D721Med (cell line): ENCODE data around the gene CSTPP1.
"Not testable (repeated sequence)": the region's sequence is repeated elsewhere in the genome, so short reads cannot be mapped to it uniquely, and the experiment has no call there.

ENCODE experiments used
- DNase-seq: peaks from one replicate; pipeline ENCODE4 v3.0.0; 2011; ENCODE audit warnings: low spot score; ENCODE audit not compliant: insufficient read length
- FAIRE-seq: peaks from 2 replicates; lab custom pipeline; 2011; peaks lifted over from hg19 to GRCh38; lab: Jason Lieb, UNC
- CTCF ChIP-seq: IDR thresholded peaks from 2 replicates; pipeline ENCODE4 v1.5.1; 2012; ENCODE audit warnings: mild to moderate bottlenecking, control low read depth; ENCODE audit not compliant: insufficient read depth; ENCODE audit errors: missing control alignments

Gene CSTPP1

GRCh38 chr11:47188259-47188658 is 251.7 kb downstream of the CSTPP1 start:
- TF ChIP-seq CTCF: no peak
- DNase-seq (no peak), FAIRE-seq (no peak)

- no peak for TF ChIP-seq CTCF
- FAIRE-seq (no peak), DNase-seq (no peak)
Observed at GRCh38 chr11:47189100-47189834, 252.7 kb downstream of the CSTPP1 start.

GRCh38 chr11:47191137-47191536 is 254.6 kb downstream of the CSTPP1 start:
- not testable (repeated sequence) for DNase-seq, FAIRE-seq

GRCh38 chr11:47192111-47192510 is 255.6 kb downstream of the CSTPP1 start:
- TF ChIP-seq CTCF: no peak
- FAIRE-seq: no peak
- no peak for DNase-seq

GRCh38 chr11:47198161-47198560 is 261.6 kb downstream of the CSTPP1 start:
- DNase-seq, FAIRE-seq: not testable (repeated sequence)

- TF ChIP-seq CTCF: no peak
- FAIRE-seq: no peak
Observed at GRCh38 chr11:47201015-47201414, 264.5 kb downstream of the CSTPP1 start.

GRCh38 chr11:47202576-47202975 is 266.0 kb downstream of the CSTPP1 start:
- no peak for DNase-seq
- TF ChIP-seq CTCF: no peak
- no peak for FAIRE-seq

More at GRCh38 chr11:47201015-47201414, 264.5 kb downstream of the CSTPP1 start:
- DNase-seq: no peak

- no peak for FAIRE-seq
- no peak for DNase-seq
- TF ChIP-seq CTCF: no peak
Observed at GRCh38 chr11:47204637-47204989, 268.1 kb downstream of the CSTPP1 start.

GRCh38 chr11:47206577-47206976 is 270.0 kb downstream of the CSTPP1 start:
- DNase-seq, FAIRE-seq: not testable (repeated sequence)
